GM19438 (cell line): ENCODE measurements around the gene ZNRF2.
A peak's percentile ranks its signal among the peaks of the same experiment; 100 is the strongest.
"Not testable (repeated sequence)": the region's sequence is repeated elsewhere in the genome, so short reads cannot be mapped to it uniquely, and the experiment has no call there.

Experiments used
- ATAC-seq: cut with Tn5 transposase; IDR thresholded peaks from one replicate; pipeline ENCODE4 v1.9.1; 2021; ENCODE audit warnings: low read depth; ENCODE audit not compliant: unreplicated experiment

ZNRF2 gene

DNA sequence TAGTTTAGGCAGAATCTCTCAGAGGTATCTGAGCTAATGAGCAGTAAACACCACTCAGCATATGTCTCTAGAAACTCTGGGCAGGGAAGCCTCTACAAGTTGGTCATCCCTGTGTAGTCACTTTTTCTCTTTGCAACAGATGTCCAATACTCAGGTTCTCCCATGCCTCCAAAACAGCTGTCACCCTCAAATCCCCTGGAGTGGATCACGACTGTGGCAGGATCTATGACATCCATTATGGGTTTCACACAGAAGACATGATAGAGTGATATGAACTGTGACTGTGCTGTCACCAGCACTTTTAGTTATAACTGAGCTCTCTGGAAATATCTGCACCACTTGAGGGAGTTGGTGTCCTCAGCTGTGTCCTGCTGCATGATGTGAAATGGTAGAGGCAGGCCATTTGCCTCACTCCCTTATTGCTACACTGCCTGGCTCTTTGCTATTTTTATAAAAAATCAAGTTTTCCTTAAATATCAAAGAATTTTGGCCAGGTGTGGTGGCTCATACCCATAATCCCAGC, 24.1 kb upstream of the ZNRF2 start:
- no peak for ATAC-seq

DNA sequence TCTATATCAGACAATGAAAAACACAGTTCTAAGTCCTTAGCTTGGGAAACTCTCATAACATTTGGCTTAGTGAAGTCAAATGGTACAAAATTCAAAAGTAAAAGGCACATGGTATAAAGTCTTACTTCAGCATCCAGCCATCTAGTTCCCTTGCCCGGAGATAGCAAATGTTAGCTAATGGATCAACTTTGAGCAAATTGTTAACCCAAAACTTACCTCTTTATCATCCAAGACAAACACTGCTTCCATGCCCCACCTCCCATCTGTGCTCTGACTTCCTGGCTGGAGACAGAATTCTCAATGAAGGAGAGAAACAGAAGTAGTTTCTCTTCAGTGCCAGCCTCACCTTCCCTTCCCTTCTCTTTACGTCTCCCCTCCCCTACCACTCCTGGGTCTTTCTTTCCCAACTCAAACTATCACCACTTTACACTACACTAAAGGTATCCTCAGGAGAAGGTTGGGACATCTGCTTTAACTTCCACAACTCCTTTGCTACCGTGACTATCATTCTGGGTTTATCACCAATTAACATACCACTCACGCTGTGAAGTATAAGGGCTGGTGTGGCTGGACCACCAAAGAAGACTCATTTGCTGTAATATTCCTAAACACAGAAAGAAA, 21.2 kb upstream of the ZNRF2 start:
- no peak for ATAC-seq

DNA sequence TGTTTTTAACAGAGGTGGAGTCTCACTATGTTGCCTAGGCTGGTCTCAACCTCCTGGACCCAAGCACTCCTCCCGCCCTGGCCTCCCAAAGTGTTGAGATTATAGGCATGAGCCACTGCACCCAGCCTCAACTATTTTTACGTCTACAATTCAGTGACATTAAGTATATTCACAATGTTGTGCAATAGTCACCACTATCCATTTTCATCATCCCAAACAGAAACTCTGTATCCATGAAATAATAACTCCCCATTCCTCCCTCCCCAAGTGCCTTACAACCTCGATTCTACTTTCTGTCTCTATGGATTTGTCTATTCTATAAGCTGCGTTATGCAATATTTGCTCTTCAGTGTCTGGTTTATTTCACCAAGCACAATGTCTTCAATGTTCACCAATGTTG, 20.3 kb upstream of the ZNRF2 start:
- ATAC-seq: no peak

DNA sequence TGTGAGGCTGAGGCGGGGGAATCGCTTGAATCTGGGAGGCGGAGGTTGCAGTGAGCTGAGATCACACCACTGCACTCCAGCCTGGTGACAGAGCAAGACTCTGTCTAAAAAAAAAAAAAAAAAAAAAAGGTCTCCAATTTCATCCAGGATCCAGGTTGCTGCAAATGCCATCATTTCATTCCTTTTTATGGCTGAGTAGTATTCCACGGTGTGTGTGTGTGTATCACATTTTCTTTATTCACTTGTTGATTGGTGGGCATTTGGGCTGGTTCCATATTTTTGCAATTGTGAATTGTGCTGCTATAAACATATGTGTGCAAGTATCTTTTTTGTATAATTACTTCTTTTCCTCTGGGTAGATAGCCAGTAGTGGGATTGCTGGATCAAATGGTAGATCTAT, 19.2 kb upstream of the ZNRF2 start:
- not testable (repeated sequence) for ATAC-seq

DNA sequence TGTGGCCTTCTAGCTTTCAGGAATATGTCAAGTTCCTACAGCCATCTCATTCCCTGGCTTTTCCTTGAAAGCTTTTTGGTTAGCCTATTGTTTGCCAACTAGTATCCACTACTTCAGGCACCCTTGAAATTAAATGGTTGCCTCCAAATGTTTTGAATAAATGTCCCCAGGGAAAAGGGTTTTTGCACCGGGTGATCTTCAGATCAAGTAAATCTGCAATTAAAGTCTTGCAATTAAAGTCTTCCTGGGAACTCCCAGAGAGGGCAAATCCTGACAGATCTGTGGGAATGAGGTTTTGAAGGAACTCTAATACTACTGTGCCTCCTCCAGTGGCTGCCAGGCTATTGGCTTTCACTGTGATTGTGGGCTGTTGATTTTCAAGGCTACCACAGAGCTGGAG, 17.7 kb upstream of the ZNRF2 start:
- ATAC-seq: no peak

DNA sequence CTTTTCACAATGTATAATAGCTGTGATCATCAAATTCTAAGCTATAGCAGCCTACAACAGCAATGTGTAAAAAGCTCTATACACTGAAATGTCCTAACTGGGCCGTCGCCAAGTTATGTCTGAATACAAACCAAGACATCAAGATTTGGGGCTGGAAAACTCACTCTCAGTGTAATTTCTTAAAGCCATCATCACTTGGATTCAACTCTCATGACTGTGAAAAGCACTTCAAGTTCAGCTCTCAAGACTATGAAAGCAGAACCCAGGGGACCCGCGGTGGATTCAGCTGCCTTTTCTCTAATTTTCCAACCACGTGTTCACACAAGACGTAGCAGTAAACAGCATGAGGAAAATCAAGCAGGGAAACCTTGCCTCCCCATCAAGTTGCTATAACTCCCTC, 15.8 kb upstream of the ZNRF2 start:
- ATAC-seq: no peak

DNA sequence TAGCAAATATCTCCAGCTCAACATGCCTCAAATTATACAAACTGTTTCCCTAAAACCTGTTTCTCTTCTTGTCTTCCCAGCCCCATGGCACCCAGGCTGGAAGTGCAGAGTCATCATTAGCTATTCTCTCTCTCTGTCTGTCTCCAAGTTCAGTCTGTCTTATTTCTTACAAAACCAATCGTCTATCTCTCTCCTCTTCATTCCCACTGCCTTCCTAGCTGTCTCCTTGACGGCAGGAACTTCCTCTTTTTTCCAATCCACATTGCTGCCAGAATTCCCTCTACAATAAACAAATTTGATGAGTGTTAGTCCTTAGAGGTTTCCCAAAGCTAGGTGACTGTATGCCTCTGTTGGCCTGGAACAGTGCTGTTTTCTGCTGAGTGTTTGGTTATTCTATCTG, 14.9 kb upstream of the ZNRF2 start:
- no peak for ATAC-seq

DNA sequence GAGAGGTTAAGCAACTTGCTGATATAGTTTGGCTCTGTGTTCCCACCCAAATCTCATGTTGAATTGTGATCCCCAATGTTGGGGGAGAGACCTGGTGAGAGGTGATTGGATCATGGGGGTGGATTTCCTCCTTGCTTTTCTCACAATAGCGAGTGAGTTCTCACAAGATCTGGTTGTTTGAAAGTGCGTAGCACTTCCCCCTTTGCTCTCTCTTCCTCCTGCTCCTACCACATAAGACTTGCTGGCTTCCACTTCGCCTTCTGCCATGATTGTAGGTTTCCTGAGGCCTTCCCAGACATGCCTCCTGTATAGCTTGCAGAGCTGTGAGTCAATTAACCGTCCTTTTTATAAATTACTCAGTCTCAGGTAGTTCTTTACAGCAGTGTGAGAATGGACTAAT, 13.5 kb upstream of the ZNRF2 start:
- no peak for ATAC-seq

DNA sequence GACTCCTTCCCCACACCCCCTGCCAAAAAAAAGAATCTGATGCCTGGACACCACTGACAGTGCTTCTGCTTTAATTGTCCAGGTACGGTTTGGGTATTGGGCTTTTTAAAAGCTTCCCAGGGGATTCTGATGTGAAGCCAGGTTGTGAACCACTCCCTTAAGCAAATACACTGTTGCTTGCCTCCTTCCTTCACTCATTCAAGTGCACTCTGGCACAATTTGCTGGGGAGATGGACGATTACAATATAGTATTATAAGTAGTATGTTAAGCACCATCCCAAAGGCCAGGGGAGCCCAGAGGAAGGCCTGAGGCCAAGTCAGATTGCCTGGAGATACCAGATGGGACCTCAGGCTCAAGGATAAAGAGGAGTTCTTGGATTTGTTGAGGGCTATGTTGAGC, 12.3 kb upstream of the ZNRF2 start:
- ATAC-seq: no peak

DNA sequence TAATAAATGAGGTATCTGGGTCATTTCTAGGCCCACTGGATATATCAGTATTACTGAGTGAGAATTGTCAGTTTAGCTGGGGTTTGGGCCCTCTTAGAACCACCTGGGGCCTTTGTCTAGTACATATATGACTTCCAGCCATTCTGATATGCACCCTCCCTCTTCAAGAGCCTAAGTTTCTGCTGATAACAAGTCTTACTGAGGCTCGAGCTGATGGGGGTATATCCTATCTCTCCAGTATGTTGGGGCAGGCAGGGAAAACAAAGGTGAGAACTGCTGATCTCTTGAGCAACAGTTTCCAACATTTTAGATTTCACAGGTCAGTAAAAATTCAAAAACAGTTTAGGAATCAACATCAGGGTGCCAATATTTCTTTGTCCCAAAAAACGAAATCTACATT, 10.8 kb upstream of the ZNRF2 start:
- no peak for ATAC-seq

DNA sequence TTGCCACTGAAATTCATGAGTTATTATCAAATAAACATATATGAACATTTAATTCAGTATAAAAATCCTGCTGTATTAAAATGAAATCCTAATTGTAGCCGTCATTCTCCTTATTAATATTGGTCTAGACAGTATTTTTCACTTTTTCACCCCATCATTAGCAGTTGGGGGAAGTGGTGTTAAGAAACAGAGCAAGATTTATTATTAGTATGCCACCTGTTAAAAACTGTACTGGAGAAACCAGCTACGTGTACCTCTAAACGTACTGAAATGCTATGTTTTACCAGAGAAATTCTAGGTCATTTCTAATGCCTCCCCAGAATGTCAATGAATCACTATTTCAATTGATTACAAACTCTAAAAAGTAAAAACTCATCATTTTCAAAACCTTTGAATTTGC, 9.8 kb upstream of the ZNRF2 start:
- ATAC-seq: no peak

DNA sequence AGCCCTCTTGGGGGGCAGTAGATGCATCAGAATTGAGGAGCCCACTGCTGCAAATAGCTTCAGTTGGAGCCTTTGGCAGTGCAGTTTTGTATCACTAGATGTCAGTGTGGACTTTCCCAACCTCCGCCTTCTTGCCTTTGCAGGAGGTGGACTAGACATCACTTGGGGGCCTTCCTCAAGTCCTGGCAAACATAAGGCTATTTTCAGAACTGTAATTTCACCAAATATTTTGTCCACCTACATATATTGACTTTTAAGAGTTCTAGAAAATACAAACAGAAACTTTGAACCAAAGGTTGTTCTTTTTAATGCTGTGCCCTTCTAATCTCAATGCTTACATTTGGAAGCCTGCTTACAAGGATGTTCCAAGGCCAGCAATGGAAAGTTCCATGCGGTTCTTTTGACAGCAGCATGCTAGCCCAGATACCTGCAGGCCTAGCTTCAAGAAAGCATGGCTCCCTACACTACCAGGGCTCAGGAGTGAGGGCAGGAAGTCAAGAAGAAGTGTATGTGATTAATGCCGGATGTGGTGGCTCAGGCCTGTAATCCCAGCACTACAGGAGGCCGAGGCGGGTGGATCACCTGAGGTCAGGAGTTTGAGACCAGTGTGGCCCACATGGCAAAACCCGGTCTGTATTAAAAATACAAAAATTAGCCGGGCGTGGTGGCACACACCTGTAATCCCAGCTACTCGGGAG, 8.0 kb upstream of the ZNRF2 start:
- ATAC-seq: peak; percentile 56

DNA sequence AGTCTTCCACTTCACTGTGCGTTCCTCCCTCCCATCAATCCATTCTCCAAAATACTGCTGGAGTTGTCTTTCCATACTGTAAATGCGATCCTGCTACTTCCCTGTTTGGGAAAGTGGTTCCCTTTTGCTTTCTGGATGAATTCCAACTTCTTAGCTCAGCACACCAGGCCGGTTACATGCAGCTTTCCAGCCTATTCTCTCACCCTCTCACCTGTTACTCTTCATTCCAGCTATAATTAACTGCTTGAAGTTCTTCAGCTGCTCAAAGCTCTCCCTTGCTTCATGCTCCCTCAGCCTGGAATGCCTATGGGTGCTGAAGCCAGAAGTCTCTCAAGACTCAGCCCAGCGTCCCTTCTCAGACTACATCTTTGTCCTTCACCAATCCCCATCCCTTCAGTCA, 6.0 kb upstream of the ZNRF2 start:
- ATAC-seq: no peak

DNA sequence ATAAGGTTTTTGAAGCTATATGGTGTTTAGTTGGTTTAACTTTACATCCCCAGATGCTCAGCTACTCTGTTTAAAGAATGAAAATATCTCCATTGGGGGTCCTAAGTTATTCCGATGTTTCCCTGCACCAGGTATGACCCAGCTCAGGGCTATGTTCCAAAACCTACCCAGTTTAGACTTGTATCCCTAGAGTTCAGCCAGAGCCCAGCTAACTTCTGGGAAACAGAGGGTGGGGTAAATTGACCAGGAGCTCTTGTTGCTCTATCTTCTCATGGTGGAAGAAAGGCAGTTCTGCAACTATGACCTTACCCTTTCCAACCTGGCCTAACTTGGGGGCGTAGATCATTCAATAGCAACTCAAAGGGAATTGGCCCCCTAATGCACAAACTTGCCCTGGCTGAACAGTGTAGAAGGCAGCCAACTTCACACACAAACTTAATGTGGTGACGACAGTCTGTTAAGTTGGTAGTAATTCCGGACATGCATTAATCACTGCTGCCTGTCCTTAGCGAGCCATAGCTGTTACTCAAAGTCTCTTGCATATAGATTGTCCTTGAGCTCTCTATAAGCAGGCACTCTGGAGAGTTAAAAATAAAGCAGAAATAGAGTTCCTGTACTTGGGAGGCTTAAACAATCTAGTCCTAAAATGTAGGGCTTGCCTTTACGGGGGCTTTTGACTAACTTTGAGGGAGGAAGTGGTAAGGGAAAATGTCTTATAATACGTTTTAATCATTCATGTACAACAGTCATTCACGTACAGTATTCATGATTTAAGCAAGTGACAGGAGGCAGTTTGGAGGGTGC, 5.3 kb upstream of the ZNRF2 start:
- ATAC-seq: no peak

DNA sequence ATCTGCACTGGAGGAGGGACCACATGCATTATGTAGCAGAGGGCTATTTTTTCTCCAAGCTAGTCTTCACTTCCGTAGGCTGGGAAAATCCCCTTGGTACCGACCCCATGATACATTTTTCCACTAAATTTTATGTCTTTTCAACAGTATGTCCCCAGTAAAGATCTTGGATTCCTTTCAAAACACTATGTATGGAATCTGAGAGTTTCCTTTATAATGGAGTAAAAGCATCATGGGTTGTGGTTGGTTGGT, 4.8 kb upstream of the ZNRF2 start:
- ATAC-seq: no peak

DNA sequence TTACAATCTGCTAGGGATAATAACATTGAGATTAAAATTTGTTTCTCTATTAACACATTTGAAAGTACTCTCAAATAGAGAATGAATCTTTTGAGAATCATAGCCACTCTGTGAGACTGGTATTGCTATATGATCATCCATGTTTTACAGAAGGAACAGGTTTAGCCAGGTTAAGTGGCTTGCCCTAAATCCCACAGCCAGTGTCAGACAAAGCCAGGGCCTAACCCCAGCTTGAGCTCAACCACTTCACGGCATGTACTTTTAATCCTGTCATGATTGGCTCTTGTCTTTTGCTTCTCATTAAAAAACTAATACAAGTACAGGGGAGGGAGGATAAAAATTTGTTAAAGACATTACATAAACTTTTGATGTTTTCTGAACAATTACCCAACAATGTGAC, 3.8 kb upstream of the ZNRF2 start:
- ATAC-seq: no peak

DNA sequence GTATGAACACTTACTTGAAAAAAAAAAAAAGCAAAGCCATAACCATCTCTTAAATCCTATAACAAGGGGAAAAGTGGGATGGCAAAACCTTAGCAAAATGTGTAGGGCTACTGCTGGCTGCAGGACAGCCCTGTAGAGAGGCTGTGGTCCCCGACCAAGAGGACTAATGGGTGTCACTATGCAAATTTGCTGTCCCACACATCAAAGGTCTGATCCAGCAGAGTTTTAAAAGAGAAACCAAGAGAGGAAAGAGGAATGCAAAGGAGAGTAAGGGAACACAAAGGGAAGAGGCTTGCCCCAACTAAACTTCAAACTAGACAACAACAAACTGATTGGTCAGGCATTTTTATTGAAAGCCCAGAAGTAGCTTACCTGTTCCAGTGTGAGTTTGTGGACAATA, 3.1 kb upstream of the ZNRF2 start:
- ATAC-seq: no peak

DNA sequence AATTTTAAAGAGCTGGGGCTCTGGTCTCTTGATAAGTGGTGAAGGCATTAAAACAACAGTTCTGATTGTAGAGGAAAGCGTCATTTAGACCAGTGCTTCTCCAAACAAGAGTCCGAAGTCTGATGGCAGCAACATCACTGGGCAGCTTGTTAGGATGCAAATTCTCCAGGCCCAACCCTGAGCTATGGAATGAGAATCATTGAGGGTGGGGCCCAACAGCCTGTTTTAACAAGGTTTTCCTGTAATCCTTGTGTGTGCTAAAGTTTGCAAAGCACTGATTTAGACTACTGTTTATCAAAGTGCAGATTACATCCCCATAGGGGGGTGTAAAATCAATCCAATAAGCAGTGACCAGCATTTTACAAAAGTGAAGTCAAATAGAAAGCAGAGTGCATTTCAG, 2.6 kb upstream of the ZNRF2 start:
- ATAC-seq: no peak

DNA sequence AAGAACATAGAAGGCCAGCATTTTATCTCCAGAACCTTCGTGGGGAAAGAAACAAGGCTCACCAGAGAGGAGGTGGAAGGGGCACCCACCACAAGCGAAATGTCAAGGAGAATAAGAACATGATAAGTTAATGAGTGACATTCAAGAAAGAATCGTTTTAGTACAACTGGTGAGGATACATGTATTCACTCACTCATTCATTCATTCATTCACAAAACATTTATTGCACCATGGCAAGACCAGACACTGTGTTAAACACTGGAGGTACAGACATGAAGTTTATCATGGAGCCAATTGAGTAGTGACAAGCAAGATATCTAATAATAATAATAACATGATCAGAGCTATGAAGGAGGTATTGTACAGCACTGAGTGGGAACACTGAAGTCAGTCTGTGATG, 1.7 kb upstream of the ZNRF2 start:
- ATAC-seq: no peak

DNA sequence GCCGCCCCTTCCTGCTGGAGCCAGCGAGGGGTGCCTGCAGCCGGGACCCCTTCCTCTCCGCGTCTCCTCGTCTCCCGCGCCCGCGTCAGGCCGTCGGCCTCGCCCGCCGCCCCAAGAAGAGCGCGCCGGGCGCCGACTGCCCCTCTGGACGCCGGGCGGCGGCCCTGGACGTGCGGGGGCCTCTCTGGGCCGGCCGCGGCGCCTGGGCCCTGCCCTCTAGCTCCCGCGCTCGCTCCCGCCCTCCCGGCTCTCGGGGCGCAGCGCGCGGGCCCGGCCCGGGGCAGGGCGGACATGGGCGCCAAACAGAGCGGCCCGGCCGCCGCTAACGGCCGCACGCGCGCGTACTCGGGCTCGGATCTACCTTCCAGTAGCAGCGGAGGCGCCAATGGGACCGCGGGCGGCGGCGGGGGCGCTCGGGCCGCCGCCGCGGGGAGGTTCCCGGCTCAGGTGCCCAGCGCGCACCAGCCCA, 704 bp downstream of the ZNRF2 start:
- ATAC-seq: peak; percentile 19

DNA sequence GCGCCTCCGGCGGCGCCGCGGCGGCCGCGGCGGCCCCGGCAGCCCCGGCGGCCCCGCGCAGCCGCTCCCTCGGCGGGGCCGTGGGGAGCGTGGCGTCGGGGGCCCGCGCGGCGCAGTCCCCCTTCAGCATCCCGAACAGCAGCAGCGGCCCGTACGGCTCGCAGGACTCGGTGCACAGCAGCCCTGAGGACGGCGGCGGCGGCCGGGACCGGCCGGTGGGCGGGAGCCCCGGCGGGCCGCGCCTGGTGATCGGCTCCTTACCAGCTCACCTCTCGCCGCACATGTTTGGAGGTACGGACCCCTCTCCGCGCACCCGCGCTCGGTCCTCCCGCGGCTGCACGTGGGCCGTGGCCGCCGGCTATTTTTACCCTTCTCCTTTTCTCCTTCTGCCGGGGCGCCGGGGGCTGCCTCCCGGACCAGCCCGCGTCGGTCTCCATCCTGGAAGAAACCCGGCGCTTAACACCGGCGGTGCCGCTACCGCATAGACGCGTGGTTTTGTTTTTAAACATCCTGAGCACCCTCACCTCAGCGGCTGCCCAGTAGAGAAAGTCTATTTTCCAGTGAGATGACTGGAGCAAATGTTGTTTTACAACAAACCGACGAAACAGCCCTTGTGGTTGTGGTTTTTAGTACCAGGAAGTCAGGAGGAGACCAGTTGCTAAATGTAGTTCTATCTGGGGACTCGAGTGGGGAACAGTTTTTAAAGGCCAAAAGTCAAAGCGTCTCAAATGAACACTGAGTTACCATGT, 1.3 kb downstream of the ZNRF2 start:
- ATAC-seq: peak; percentile 2
